Measurements from ENCODE around the gene CMTR1.
A peak's percentile ranks its signal among the peaks of the same experiment; 100 is the strongest.

CMTR1 gene

GRCh38 chr6:37479266-37479854, 46.3 kb downstream of the CMTR1 start:
- no peak for DNase-seq

- DNase-seq, result no peak
These were observed 47.2 kb downstream of the CMTR1 start for GRCh38 chr6:37480118-37480736.

- peak; percentile 28 for DNase-seq
These were observed 48.0 kb downstream of the CMTR1 start for GRCh38 chr6:37480951-37481534.

- peak; percentile 15 for DNase-seq
These were observed 48.9 kb downstream of the CMTR1 start for GRCh38 chr6:37481711-37482605.

- DNase-seq, result no peak
These were observed 49.7 kb downstream of the CMTR1 start for GRCh38 chr6:37482606-37483251.

- DNase-seq, result no peak
These were observed 50.4 kb downstream of the CMTR1 start for GRCh38 chr6:37483252-37483901.

GRCh38 chr6:37483917-37484785, 51.1 kb downstream of the CMTR1 start:
- peak; percentile 63 for DNase-seq

GRCh38 chr6:37484786-37485170, 51.8 kb downstream of the CMTR1 start:
- no peak for DNase-seq

- no peak for DNase-seq
These were observed 52.3 kb downstream of the CMTR1 start for GRCh38 chr6:37485291-37485702.

- no peak for DNase-seq
These were observed 53.3 kb downstream of the CMTR1 start for GRCh38 chr6:37486121-37486839.

- no peak for DNase-seq
These were observed 54.8 kb downstream of the CMTR1 start for GRCh38 chr6:37487591-37488380.

GRCh38 chr6:37488476-37488875, 55.5 kb downstream of the CMTR1 start:
- DNase-seq, result no peak

- no peak for DNase-seq
These were observed 56.8 kb downstream of the CMTR1 start for GRCh38 chr6:37489697-37490336.

- no peak for DNase-seq
These were observed 57.6 kb downstream of the CMTR1 start for GRCh38 chr6:37490536-37491170.

GRCh38 chr6:37491171-37491829, 58.3 kb downstream of the CMTR1 start:
- DNase-seq, result no peak

GRCh38 chr6:37491830-37492208, 58.8 kb downstream of the CMTR1 start:
- DNase-seq, result no peak

- no peak for DNase-seq
These were observed 59.4 kb downstream of the CMTR1 start for GRCh38 chr6:37492236-37492972.
